Loucy (cell line): ENCODE measurements around the gene CPOX.

Experiments used
- EZH2phosphoT487 ChIP-seq: fragments of 200-600 bp; IDR thresholded peaks from 2 replicates; pipeline ENCODE4 v1.6.1; 2018; ENCODE audit warnings: antibody characterized with exemption, mild to moderate bottlenecking, moderate library complexity, borderline replicate concordance
- TF ChIP-seq, protein P1 (sequence below): fragments of 200-600 bp; sonication (generic); conservative IDR thresholded peaks from 2 replicates; pipeline ENCODE4 v1.5.1; 2014; ENCODE audit warnings: mild to moderate bottlenecking, antibody characterized with exemption, low read length

- TF ChIP-seq, protein P1, sequence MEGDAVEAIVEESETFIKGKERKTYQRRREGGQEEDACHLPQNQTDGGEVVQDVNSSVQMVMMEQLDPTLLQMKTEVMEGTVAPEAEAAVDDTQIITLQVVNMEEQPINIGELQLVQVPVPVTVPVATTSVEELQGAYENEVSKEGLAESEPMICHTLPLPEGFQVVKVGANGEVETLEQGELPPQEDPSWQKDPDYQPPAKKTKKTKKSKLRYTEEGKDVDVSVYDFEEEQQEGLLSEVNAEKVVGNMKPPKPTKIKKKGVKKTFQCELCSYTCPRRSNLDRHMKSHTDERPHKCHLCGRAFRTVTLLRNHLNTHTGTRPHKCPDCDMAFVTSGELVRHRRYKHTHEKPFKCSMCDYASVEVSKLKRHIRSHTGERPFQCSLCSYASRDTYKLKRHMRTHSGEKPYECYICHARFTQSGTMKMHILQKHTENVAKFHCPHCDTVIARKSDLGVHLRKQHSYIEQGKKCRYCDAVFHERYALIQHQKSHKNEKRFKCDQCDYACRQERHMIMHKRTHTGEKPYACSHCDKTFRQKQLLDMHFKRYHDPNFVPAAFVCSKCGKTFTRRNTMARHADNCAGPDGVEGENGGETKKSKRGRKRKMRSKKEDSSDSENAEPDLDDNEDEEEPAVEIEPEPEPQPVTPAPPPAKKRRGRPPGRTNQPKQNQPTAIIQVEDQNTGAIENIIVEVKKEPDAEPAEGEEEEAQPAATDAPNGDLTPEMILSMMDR, result no peak
- no peak for TF ChIP-seq EZH2phosphoT487
Observed at GRCh38 chr3:98584547-98584946, 8.9 kb downstream of the CPOX start.
